B cell (primary cell): Measurements from ENCODE around the gene CHAT. TPM values are rescaled to one million over a fixed set of nuclear protein-coding genes. Genes with fewer than 3 reads are reported as not detected.

Experiments
- ATAC-seq: fragments of 200-7000 bp; cut with Tn5 transposase; one replicate; pipeline ENCODE4 v1.10.0; 2021; ENCODE audit warnings: low read depth, mild to moderate bottlenecking, moderate number of reproducible peaks, moderate library complexity
- CTCF ChIA-PET: fragments of 350-600 bp; sonication (Branson Sonifier 250); formaldehyde crosslinking; loops from one replicate; lab custom pipeline; 2021; ENCODE audit warnings: antibody characterized with exemption, inconsistent platforms; lab: Charles Lee
- POLR2A ChIA-PET: fragments of 350-600 bp; sonication (Branson Sonifier 250); formaldehyde crosslinking; loops from one replicate; lab custom pipeline; 2021; ENCODE audit warnings: antibody characterized with exemption; lab: Charles Lee
- DNase-seq: peaks from one replicate; pipeline ENCODE4 v3.0.0; 2013
- H2AFZ ChIP-seq: 2 replicates; pipeline ENCODE4 v1.6.1; 2012; ENCODE audit warnings: mild to moderate bottlenecking, low read depth, low read length; ENCODE audit not compliant: insufficient read depth, poor library complexity, severe bottlenecking
- H3K27ac ChIP-seq, 2 donors: 1 replicate in 1 of 2; 2 replicates in 1 of 2; pipeline ENCODE4 v1.5.1; 2012 to 2013; ENCODE audit warnings: low read length in 2 of 2, mild to moderate bottlenecking in 2 of 2, moderate library complexity in 1 of 2
- H3K27me3 ChIP-seq, 4 experiments: fragments of 200-600 bp in 1 of 4; sonication (generic) in 1 of 4; replicated peaks in 1 of 4; 1 replicate in 2 of 4; 2 replicates in 2 of 4; pipeline versions ENCODE4 v1.6.1 to v1.7.0; 2013 to 2016; ENCODE audit warnings: low read length in 3 of 4, mild to moderate bottlenecking in 2 of 4, mixed read lengths in 1 of 4, moderate library complexity in 1 of 4; ENCODE audit not compliant: insufficient read depth in 4 of 4, control insufficient read depth in 3 of 4; ENCODE audit errors: control extremely low read depth in 1 of 4
- H3K36me3 ChIP-seq, 2 experiments: replicated peaks in 1 of 2; 1 replicate in 1 of 2; 2 replicates in 1 of 2; pipeline versions ENCODE4 v1.6.1 to v1.7.1; 2013; ENCODE audit warnings: low read length in 1 of 2; ENCODE audit not compliant: insufficient read depth in 2 of 2, control insufficient read depth in 1 of 2; ENCODE audit errors: control extremely low read depth in 1 of 2, extremely low read depth in 1 of 2
- H3K4me1 ChIP-seq, 2 donors: fragments of 200-600 bp in 1 of 2; sonication (generic) in 1 of 2; 1 replicate in 1 of 2; 2 replicates in 1 of 2; pipeline versions ENCODE4 v1.5.1 to v1.6.1; 2013 to 2017; ENCODE audit warnings: low read length in 2 of 2; ENCODE audit not compliant: control insufficient read depth in 2 of 2, insufficient read depth in 2 of 2
- H3K4me2 ChIP-seq: replicated peaks from 2 replicates; pipeline ENCODE3; 2012; ENCODE audit warnings: mild to moderate bottlenecking, low read depth, low read length; ENCODE audit not compliant: poor library complexity, severe bottlenecking
- H3K4me3 ChIP-seq, 5 experiments: fragments of 200-600 bp in 1 of 5; sonication (generic) in 1 of 5; 1 replicate in 3 of 5; 2 replicates in 2 of 5; pipeline versions ENCODE4 v1.5.1 to v1.7.0; 2011 to 2016; ENCODE audit warnings: low read length in 4 of 5, mild to moderate bottlenecking in 4 of 5, low read depth in 2 of 5, control low read depth in 1 of 5, moderate library complexity in 1 of 5; ENCODE audit not compliant: insufficient read depth in 1 of 5; ENCODE audit errors: control extremely low read depth in 1 of 5, extremely low read depth in 1 of 5
- H3K79me2 ChIP-seq: fragments of 200-600 bp; sonication (generic); one replicate; pipeline ENCODE4 v1.6.0; 2016; ENCODE audit warnings: low read length; ENCODE audit not compliant: control insufficient read depth, insufficient read depth
- H3K9ac ChIP-seq: fragments of 200-600 bp; sonication (generic); 2 replicates; pipeline ENCODE4 v1.6.1; 2017; ENCODE audit warnings: mild to moderate bottlenecking, low read length, moderate library complexity
- H3K9me3 ChIP-seq, 3 donors: one replicate each; pipeline versions ENCODE4 v1.6.1 to v1.7.1; 2013; ENCODE audit warnings: low read length in 2 of 3; ENCODE audit not compliant: control insufficient read depth in 2 of 3, insufficient read depth in 1 of 3; ENCODE audit errors: control extremely low read depth in 1 of 3
- H4K20me1 ChIP-seq: 2 replicates; pipeline ENCODE4 v1.6.0; 2012; ENCODE audit warnings: mild to moderate bottlenecking, low read length; ENCODE audit not compliant: insufficient read depth, control insufficient read depth, poor library complexity, severe bottlenecking
- H3K27ac Mint-ChIP-seq: one replicate; pipeline ENCODE4 v1.8.0; 2021; ENCODE audit warnings: mixed read lengths
- H3K27me3 Mint-ChIP-seq: one replicate; pipeline ENCODE4 v1.8.0; 2021; ENCODE audit warnings: mixed read lengths
- H3K4me1 Mint-ChIP-seq: one replicate; pipeline ENCODE4 v1.8.0; 2021; ENCODE audit warnings: mixed read lengths
- H3K4me3 Mint-ChIP-seq: one replicate; pipeline ENCODE4 v1.8.0; 2021; ENCODE audit warnings: mixed read lengths
- H3K9me3 Mint-ChIP-seq: one replicate; pipeline ENCODE4 v1.8.0; 2022; ENCODE audit warnings: mixed read lengths; ENCODE audit not compliant: insufficient read depth
- CTCF ChIP-seq: fragments of 200-600 bp; IDR thresholded peaks from one replicate; pipeline ENCODE4 v1.8.0; 2022; ENCODE audit warnings: antibody characterized with exemption, mild to moderate bottlenecking
- EZH2 ChIP-seq: IDR thresholded peaks from 2 replicates; pipeline ENCODE4 v1.6.1; 2012; ENCODE audit warnings: borderline replicate concordance, low read depth, mild to moderate bottlenecking, moderate library complexity, low read length; ENCODE audit not compliant: insufficient read depth, poor library complexity, severe bottlenecking
- WGBS: methylation state at CpG from one replicate; pipeline ENCODE4 v1.1.5; 2013; ENCODE audit warnings: missing lambda C conversion rate; ENCODE audit not compliant: insufficient coverage; 5-methylcytosine and 5-hydroxymethylcytosine counted together
- intact Hi-C: fragments of 100-400 bp; cut with micrococcal nuclease; formaldehyde crosslinking; loops from one replicate; pipeline ENCODE4 v1.10.0; 2022
- polyA plus RNA-seq: library from polyadenylated mRNA; depleted of rRNA; stranded (reverse); fragments of >200 nt; gene quantifications from 2 replicates; pipeline ENCODE4 v1.2.3, GENCODE V29; 2012
- total RNA-seq, 2 donors: library from RNA; stranded (reverse); fragments of 120-200 nt in 1 of 2; gene quantifications; 1 replicate in 1 of 2; 2 replicates in 1 of 2; pipeline versions ENCODE4 v1.2.3 to v1.2.4, GENCODE V29; 2013 to 2022

The CHAT gene
- total and polyA plus RNA-seq, 2 donors (not counting 1 experiment from before 2014, with no cell fraction given) = not detected

GRCh38 chr10:49620841-49621378, 7.1 kb downstream of the CHAT start:
- H3K27ac ChIP-seq = no peak overlapping the region
- H3K4me1 ChIP-seq = no peaks in the 10 kb centered on the region
- peaks cover 56% of the 10 kb centered on the region for H3K27me3 Mint-ChIP-seq
- no peak for TF ChIP-seq EZH2
- no peak for TF ChIP-seq CTCF
- H2AFZ ChIP-seq = no peak overlapping the region
- no peak overlapping the region for H3K4me3 Mint-ChIP-seq
- H3K79me2 ChIP-seq = no peaks in the 10 kb centered on the region
- no peak overlapping the region for H3K4me2 ChIP-seq
- no peak overlapping the region for H3K9ac ChIP-seq
- H3K9me3 ChIP-seq = no peaks in the 10 kb centered on the region
- intact Hi-C loops = no loop called here
- H3K4me3 ChIP-seq = no peak overlapping the region
- 68% methylated on average over 4 of the region's 6 CpGs for WGBS
- H3K4me1 Mint-ChIP-seq = no peaks in the 10 kb centered on the region
- no peaks in the 10 kb centered on the region for H3K36me3 ChIP-seq
- H3K9me3 Mint-ChIP-seq = no peaks in the 10 kb centered on the region
- H3K27me3 ChIP-seq = peaks cover 0 to 16% (median 4%) of the 10 kb centered on the region in 4 experiments
- DNase-seq (no peak), ATAC-seq (no peak)
- H4K20me1 ChIP-seq = no peaks in the 10 kb centered on the region
- ChIA-PET POLR2A (no interaction called here), CTCF (no interaction called here)
- H3K27ac Mint-ChIP-seq = no peak overlapping the region

- TF ChIP-seq EZH2 = no peak
- no peak for TF ChIP-seq CTCF
- Histone ChIP-seq H4K20me1 (no peaks in the 10 kb centered on the region), H3K4me3 (no peak overlapping the region), H3K79me2 (no peaks in the 10 kb centered on the region), H3K27me3 (peaks cover 0 to 17% (median 4%) of the 10 kb centered on the region in 4 experiments), H2AFZ (no peak overlapping the region), H3K4me2 (no peak overlapping the region), H3K36me3 (no peaks in the 10 kb centered on the region), H3K27ac (no peak overlapping the region), H3K9me3 (no peaks in the 10 kb centered on the region), H3K4me1 (no peaks in the 10 kb centered on the region), H3K9ac (no peak overlapping the region)
- Mint-ChIP-seq H3K4me3 (no peak overlapping the region), H3K27ac (no peak overlapping the region), H3K4me1 (no peaks in the 10 kb centered on the region), H3K9me3 (no peaks in the 10 kb centered on the region), H3K27me3 (peaks cover 50% of the 10 kb centered on the region)
- intact Hi-C loops = no loop called here
- ATAC-seq (no peak), DNase-seq (no peak)
- POLR2A ChIA-PET = no interaction called here
- CTCF ChIA-PET = no interaction called here
- 70% methylated on average over 5 of the region's 6 CpGs for WGBS
Observed at GRCh38 chr10:49621561-49621960, 7.7 kb downstream of the CHAT start.
